Neutrophil (primary cell): Measurements from ENCODE around the gene MCM3.

Experiments
- H3K27ac ChIP-seq: fragments of 200-600 bp; sonication (generic); 2 replicates; pipeline ENCODE4 v1.5.1; 2016; ENCODE audit warnings: mild to moderate bottlenecking, moderate library complexity
- H3K27me3 ChIP-seq: fragments of 200-600 bp; sonication (generic); 2 replicates; pipeline ENCODE4 v1.6.0; 2016; ENCODE audit warnings: mild to moderate bottlenecking
- H3K36me3 ChIP-seq: fragments of 200-600 bp; sonication (generic); 2 replicates; pipeline ENCODE4 v1.5.1; 2017
- H3K4me1 ChIP-seq, 2 experiments: fragments of 200-600 bp in 1 of 2; sonication (generic) in 1 of 2; 1 replicate in 1 of 2; 2 replicates in 1 of 2; pipeline versions ENCODE4 v1.5.1 to v1.6.1; 2013 to 2016; ENCODE audit warnings: low read depth in 1 of 2, low read length in 1 of 2, mild to moderate bottlenecking in 1 of 2, moderate library complexity in 1 of 2; ENCODE audit not compliant: control insufficient read depth in 1 of 2, insufficient read depth in 1 of 2
- H3K4me3 ChIP-seq, 2 experiments: fragments of 200-600 bp in 1 of 2; sonication (generic) in 1 of 2; 1 replicate in 1 of 2; 2 replicates in 1 of 2; pipeline ENCODE4 v1.5.1; 2013 to 2016; ENCODE audit warnings: low read depth in 1 of 2, low read length in 1 of 2, mild to moderate bottlenecking in 1 of 2, moderate library complexity in 1 of 2
- H3K9me3 ChIP-seq: fragments of 200-600 bp; sonication (generic); 2 replicates; pipeline ENCODE4 v1.5.1; 2016
- CTCF ChIP-seq: fragments of 200-600 bp; sonication (generic); IDR thresholded peaks from 2 replicates; pipeline ENCODE4 v1.5.1; 2016; ENCODE audit warnings: antibody characterized with exemption

Gene MCM3

GRCh38 chr6:52260634-52261033, 23.9 kb downstream of the MCM3 start:
- TF ChIP-seq CTCF, result no peak
- Histone ChIP-seq H3K27me3 (peaks cover 6% of the 10 kb centered on the region), H3K4me1 (no peaks in the 10 kb centered on the region), H3K27ac (no peak overlapping the region), H3K4me3 (no peak overlapping the region), H3K9me3 (no peaks in the 10 kb centered on the region), H3K36me3 (peaks cover 36% of the 10 kb centered on the region)

- Histone ChIP-seq H3K27ac (no peak overlapping the region), H3K36me3 (no peaks in the 10 kb centered on the region), H3K4me3 (no peak overlapping the region), H3K9me3 (no peaks in the 10 kb centered on the region), H3K4me1 (no peaks in the 10 kb centered on the region), H3K27me3 (peaks cover 31% of the 10 kb centered on the region)
- TF ChIP-seq CTCF, result no peak
Observed at GRCh38 chr6:52255434-52255833, 29.1 kb downstream of the MCM3 start.

- Histone ChIP-seq H3K4me3 (no peak overlapping the region), H3K36me3 (no peaks in the 10 kb centered on the region), H3K9me3 (no peaks in the 10 kb centered on the region), H3K27me3 (peaks cover 31% of the 10 kb centered on the region), H3K27ac (no peak overlapping the region), H3K4me1 (no peaks in the 10 kb centered on the region)
- TF ChIP-seq CTCF, result no peak
Observed at GRCh38 chr6:52254731-52255378, 29.7 kb downstream of the MCM3 start.

- Histone ChIP-seq H3K27me3 (peaks cover 36% of the 10 kb centered on the region), H3K9me3 (no peaks in the 10 kb centered on the region), H3K27ac (no peak overlapping the region), H3K36me3 (no peaks in the 10 kb centered on the region), H3K4me1 (no peaks in the 10 kb centered on the region), H3K4me3 (no peak overlapping the region)
- no peak for TF ChIP-seq CTCF
Observed at GRCh38 chr6:52253494-52253893, 31.0 kb downstream of the MCM3 start.

- H3K4me1 ChIP-seq, result no peaks in the 10 kb centered on the region
- H3K4me3 ChIP-seq, result no peak overlapping the region
- TF ChIP-seq CTCF, result no peak
- H3K27ac ChIP-seq, result no peak overlapping the region
- no peaks in the 10 kb centered on the region for H3K36me3 ChIP-seq
- H3K9me3 ChIP-seq, result no peaks in the 10 kb centered on the region
- H3K27me3 ChIP-seq, result peaks cover 35% of the 10 kb centered on the region
Observed at GRCh38 chr6:52251113-52251512, 33.4 kb downstream of the MCM3 start.
